ENCODE results near the gene AGXT2.

AGXT2 gene, protein sequence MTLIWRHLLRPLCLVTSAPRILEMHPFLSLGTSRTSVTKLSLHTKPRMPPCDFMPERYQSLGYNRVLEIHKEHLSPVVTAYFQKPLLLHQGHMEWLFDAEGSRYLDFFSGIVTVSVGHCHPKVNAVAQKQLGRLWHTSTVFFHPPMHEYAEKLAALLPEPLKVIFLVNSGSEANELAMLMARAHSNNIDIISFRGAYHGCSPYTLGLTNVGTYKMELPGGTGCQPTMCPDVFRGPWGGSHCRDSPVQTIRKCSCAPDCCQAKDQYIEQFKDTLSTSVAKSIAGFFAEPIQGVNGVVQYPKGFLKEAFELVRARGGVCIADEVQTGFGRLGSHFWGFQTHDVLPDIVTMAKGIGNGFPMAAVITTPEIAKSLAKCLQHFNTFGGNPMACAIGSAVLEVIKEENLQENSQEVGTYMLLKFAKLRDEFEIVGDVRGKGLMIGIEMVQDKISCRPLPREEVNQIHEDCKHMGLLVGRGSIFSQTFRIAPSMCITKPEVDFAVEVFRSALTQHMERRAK

DNA sequence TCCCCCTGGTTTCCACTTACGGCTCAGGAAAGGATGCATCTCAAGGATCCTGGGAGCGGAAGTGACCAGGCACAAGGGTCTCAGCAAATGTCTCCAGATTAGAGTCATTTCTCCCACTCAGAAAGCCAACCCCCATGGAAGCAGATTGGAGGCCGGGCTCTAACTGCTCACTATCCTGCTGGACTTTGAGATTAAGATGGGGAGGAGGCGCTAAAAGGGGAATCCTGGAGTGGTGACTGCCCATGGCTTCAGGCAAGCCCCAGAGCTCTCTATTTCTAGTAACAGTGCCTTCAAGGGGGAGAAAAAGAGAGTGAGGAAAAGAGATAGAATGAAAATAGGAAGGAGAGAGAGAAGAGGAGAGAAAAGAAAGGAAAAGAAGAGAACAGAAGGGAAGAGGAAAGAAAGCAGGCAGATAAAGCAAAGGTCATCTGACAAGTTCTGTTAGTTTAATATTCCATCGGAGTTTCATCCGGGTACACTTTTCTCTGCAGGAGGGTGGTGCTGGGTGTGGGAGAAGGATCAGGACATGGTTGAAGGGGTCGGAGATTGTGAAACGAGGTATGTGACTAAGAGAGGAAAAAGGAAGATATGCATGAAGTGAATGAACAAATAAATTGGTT, at the start of gene AGXT2:
TSS of gene AGXT2 (minus strand) at position 165 of the 620 bp plus-strand sequence. CDS start at position 108, 57 bp downstream.
- DNase-seq, result no peak

DNA sequence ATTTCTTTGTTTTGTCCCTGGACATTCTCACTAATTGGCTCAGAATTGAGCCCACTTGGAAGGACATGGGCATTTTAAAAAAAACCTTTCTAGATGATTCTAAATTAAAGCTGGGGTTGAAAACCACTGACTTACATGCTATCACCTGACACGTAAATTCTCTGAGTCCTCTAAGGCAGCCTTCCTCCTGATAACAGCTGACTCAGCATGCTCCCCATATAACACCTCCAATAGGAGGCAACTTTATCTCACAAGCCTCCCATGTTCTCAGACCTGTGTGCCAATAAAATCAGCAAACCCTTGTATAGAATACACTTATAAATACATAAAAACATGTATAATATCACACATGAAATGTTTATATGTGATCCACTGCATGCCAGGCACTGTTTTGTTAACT, 49.2 kb upstream of the AGXT2 start:
- no peak for DNase-seq

DNA sequence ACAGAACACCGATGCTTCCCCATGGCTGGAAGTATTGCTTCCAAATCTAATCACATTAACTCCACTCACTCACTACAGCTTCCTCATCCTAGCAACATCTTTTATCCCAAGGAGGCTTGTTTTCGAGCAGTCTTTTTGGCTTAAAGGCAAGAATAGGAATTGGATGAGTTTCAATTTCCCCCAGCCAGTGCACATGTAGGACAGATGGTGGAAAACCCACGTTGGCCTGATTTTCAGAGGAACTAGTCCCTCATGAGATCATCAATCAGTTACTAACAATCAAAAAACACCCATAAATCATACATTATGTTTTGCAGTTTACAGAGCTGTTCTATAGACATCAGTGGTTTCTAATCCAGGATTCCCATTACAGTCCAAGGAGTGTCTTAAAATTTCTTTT, 48.5 kb upstream of the AGXT2 start:
- no peak for DNase-seq

DNA sequence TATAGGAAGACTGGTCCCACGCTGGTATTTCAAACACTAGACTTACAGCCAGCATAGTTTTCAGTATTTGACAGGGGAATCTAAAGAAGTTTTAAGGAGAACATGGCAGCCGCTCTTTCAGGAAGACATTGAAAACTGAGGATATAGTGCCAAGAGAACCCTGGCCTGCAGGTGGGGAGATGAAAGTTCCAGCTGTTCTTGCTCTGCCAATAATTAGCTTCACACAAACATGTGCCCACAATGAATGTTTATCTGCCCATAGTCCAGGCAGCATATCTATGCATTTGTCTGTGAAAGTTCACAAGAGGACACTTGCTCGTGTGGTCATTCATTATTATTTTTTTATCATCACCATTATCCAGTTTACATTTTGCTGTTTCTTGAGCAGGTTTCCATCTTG, 47.6 kb upstream of the AGXT2 start:
- DNase-seq, result no peak

DNA sequence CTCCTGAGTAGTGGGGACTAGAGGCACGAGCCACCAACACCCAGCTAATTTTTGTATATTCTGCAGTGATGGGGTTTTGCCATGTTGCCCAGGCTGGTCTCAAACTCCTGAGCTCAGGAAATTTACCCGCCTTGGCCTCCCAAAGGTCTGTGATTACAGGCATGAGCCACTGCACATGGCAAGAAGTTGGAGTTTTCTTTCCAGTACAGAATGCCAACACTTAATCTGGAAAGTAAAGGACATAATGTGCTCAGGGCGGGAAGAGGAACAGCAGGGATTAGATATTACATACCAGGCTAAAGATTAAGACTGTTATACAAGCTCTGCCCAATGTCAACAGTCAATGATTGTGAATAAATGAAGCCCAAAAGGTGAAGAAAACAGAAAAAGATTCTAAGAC, 47.2 kb upstream of the AGXT2 start:
- DNase-seq, result no peak

DNA sequence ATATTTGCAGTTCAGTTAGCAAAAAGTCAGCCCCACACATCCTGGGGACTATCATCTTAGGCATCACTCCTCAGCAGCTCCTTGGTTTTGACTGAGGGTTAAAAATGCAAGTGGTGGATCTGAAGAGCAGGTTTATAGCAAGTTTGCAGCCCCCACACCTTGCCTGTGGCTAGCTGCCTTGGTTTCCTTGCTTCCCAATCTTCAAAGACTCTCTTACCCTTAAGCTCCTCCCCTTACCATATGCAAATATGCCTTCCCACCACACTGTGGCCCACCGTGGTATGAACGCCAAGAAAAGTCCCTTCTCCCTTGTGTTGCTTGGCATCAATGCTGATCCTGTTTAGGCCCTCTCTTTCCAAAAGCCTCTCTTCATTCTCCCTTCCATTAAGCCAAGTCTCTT, 45.0 kb upstream of the AGXT2 start:
- DNase-seq, result no peak

DNA sequence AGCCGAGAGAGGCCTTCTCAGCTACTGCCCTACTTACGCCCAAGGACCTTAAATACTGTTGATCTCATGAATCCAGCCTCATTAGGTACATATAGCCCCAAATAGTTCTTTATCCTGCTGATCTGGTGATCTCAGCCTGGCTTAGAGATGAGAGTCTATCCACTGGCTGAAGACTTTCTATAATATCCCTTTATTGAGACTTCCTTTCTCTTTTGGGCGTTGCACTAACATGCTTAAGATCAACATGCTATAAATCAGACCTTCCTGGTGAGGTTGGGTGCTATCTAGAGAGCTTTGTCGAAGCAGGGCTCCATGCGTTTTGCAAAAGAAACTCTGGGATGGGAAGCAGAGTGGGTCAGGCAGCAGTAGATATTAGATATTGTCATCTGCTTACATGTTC, 44.0 kb upstream of the AGXT2 start:
- no peak for DNase-seq

DNA sequence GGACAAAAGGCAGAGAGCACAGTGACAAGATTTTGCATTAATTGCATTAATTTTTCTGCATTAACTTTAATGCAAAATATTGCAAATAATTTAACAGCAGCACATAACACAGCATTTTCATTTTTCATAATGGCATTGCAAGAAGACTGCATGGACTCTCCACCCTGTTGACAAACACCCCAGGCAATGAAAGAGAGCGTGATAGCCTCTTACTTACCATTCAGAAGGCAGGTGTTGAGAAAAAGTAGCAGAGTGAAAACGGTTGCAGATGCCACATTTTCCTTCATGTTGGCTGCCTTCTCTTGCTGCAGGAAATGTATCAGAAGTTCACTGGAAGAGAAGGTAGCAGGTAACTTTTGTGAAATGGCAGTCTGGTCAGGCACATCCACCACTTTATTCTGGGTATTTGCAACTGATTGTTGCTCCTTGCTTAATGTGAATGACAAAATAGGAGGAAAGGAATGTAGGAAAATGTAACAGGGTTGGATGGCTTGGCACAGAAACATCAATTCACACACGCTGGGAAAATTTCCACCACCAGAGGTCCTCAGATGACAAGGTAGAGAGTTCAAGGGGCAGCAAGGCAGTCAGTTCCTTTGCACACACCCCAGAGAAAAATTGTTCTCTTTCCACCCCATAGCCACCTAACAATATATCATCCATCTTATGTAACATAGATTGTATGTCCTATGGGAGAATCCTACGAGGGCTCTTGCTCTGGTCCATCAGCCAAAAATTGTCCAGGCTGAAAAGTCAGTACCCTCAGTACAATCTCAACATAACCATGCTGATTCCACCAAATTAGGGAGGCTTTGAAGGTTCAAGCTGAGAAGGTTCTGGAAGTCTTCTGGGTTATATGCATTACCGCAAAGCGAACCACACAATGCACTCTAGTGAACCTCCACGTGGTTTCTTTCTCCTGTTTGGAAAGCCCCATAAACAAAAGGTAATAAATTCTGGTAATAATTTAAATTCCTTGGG, 41.9 kb upstream of the AGXT2 start:
- peak; percentile 72 for DNase-seq

DNA sequence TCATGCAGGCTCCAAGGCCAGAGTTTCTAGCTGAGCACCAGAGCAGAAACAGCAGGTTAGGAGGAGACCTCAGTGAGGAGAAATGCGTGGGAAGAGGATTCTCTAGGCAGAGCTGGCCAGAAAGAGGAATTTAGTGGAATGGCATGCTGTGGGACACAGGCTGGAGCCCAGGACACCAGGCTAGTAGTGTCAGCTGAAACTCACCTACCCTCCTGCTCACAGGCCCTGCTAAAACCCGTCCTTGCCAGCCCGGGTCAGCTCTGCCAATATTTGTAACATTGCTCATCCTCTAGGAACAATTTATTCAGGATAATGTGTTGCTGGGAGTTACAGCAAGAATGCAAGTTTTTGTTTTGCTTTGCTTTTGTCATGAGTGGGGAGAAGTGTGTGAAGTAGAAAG, 40.2 kb upstream of the AGXT2 start:
- no peak for DNase-seq

DNA sequence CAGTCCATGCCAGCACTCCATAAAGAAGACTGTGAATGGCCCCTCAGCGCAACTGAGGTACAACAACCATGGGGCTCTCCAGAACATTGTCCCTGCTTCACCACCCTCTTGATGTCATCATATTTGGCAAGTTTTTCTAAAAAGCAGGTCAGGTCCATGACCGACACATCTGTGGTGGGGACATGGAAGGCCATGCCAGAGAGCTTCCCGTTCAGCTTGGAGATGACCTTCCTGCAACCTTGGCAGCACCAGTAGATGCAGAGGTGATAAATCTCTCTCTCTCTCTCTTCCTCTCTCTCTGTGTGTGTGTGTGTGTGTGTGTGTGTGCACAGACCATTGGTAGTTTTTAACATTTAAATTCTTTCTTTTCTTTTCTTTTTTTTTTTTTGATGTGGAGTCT, 35.4 kb upstream of the AGXT2 start:
- no peak for DNase-seq

DNA sequence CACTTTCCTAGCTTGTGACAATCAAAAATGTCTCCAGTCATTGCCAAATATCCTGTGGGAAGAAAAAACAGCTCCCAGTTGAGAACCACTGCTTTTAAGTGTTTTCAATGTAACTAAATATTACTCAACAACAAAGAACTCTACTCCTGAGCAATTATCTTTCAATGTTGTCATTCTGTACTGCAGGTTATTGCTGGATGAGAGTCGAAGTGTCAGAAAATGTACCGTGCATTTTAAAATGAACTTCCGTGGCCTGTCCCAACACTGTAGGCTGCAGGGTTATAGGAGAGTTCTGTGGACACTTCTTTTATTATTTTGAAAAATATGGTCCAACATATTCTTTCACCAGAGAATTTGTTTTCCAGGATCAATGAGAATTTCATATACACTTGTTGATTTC, 34.8 kb upstream of the AGXT2 start:
- DNase-seq, result no peak

DNA sequence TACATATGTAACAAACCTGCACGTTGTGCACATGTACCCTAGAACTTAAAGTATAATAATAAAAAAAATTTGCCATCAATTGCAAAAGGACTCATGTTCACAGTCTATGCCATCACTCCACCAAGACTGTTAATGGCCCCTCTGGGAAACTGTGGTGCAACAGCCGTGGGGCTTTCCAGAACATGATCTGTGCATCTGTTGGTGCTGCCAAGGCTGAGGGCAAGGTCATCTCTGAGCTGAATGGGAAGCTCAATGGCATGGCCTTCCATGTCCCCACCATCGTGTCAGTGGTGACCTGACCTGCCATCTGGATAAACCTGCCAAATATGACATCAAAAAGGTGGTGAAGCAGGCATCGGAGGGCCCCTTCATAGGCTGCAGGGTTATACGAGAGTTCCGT, 33.4 kb upstream of the AGXT2 start:
- no peak for DNase-seq

DNA sequence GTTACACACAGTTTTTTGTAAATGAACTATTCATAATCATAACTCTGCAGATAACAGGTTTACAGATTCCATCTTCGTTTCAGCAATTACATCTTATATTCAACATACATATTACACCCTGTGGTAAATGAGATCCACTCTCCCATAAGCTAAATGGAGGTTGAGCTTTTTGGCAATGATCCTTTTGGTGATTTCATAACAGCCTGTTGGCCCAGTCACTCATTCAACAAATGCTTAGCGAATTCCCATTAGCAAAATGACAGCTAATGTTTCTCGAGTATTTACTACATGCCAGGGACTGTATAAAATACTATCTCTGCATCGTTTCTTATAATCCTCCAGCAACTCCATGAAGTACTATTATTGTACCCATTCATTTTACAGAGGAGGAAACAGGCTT, 25.4 kb upstream of the AGXT2 start:
- DNase-seq, result no peak

DNA sequence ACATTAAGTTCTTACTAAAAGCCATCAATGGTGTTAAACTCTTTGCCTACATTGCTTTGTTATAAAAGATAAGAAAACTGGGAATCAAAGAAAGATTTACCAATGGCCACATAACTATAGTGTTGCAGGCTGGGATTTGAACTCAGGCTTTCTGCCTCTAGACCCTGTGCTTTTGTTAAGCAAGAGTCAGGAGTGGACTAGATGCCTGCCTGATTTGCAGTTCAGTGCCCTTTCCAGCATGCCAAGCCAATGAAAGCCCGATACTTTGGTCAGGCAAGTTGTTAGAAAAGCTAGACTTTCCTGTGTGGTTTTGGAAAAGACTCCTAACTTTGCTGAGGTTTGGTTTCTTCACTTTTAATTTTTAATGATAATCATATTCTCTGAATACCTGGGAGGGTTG, 21.4 kb upstream of the AGXT2 start:
- DNase-seq, result no peak

DNA sequence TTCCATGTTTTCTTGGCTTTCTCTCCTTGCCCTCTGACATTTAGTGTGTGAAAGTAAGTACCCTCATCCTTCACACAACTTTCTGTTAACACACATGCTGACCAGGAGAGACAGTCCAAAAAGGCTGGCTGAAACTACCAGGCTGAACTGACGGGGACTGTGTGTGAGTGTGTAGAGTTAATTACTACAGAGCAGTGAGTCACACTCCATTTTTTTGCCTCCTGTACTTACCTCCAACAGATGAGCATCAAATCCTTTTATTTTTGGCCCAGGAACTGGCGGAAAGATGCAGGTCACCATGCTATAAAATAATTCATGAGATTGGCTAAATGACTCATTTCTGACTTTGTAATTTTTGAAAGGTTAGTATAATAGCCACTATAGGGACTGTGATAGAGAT, 20.2 kb upstream of the AGXT2 start:
- DNase-seq, result no peak

DNA sequence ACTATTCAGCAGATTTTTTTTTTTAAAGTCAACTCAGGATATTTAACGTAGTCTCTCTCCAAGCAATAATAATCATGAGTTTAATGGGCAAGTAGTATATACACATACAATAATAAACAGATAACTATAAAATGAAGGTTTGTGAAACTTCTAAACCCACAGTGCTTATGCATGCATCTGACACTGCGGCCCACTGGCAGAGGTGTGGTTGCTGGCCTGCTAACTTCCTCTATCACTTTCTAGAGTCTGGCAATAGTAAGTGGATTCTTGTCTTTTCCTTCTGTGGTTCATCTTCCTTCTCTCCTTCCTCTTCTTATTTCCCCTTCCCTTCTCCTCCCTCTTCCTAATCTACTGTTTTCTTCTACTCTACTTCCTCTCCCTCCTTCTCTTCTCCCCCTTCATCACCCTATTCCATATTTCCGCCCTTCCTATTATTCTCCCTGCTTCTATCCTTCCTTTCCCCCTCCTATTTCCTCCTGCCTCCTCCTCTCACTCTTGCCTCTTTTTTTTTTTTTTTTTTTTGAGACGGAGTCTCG, 18.6 kb upstream of the AGXT2 start:
- DNase-seq, result no peak

DNA sequence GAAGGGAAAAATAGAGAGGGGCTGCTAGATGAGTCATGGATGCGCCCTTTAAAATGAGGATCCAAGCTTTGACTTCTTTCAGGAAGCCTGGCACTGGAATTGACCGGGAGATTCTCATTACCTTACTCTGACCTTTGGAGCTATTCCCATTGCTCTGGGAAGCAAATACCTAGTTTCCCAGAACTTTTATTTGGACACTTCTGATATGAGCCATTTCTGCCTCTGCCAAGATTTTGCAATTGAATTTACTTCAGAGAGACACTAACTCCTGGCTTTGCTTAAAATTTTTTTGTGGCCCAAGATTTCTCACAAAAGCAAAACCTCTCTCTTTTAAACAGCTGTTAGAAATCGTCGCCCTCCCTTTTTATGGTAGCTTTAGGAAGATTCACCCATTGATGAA, 15.7 kb upstream of the AGXT2 start:
- DNase-seq, result no peak

DNA sequence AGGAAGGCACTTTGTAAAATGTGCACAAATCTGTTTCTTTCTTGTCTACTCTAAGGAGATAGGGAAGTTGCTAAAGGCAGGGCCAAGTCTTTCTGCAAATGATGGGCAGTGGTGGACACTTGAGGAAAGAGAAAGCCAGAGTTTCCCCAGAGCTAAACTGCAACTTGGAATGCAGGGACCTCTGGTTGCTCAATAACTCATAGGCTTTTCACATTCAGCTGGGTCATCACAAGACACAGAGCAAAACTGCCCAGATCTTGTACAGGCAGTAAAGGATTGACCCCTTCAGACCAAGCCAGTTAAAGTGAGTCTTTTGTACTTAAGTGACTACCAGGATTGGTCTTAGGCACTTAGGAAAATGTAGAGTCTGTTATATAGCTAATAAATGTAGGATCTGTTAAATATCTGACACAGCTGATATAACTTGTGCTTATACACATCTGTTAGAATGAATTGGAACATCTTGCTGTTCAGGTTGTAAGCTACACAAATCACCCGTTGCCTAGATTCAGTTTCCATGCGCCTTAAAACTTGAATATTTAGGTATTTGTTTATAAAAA, 13.5 kb upstream of the AGXT2 start:
- no peak for DNase-seq

DNA sequence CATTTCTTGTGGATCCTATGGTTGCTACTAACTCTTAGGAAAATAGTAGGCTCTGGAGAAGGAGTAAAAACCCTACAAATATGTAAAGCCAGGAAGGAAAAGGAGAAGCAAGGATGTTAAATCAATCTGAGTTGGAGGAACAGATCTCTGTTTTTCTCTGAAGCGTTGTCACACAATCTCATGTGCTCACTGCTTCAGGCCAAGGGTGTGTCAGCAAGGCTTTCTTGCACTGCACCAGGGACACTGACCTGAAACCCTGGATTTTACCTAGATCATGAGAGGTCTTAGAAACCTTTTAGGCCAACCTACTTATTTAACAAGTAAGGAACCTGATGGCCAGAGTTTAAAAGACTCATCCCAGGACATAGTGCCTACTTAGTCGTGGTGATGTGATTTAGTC, 12.5 kb upstream of the AGXT2 start:
- no peak for DNase-seq

DNA sequence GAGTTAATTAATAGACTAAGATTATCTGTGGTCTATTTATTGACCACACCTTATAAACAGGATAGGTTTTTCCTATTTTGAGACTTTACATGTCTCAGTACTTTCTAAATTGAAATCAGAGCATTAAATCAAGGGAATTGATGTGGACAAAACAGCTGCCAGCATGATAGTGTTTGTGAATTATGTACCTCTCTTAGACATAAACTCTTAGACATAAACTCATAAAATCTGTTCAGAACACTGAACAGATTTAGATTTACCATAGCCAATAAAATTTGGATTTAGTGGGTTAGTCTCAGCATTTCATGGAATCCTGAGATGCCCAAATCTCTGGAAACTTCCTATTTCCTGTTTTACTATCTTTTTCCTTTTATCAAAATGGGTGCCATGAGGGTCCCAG, 11.5 kb upstream of the AGXT2 start:
- DNase-seq, result no peak

DNA sequence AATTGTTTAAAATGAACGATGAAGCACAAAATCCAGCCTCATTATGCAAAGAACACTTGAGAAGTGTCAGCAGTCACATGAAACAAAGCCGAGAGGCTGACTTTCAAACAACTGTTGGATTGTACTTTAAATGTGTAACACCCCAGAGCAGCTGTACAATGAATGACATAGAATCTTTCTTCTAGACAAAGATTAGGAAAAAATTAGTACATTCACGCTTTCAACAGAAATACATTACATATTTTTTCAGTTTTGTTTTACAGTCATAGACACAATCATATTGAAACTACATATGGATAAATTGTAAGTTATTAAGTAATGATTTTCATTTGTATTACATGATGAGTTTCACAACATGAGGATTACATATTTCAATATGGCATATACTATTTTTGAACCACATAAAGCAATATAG, 10.6 kb upstream of the AGXT2 start:
- DNase-seq, result no peak

DNA sequence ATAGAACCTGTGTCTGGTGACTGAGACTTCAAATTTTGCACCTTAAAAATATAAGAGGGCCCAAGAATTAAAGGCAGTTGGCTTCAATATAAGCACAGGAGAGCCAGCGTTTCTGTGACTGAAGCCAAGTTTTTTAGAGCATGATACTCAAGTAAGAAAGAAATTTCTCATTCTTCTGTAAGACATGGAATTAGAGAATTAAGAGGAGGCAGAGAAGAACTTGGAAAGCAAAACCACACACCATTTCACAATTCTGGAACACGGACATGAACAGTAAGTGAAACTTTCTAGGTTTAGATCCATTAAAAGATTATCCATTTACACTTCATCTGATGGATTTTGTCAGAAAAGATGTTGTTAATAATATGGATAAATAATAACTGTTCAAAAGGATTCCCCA, 8.9 kb upstream of the AGXT2 start:
- DNase-seq, result no peak

DNA sequence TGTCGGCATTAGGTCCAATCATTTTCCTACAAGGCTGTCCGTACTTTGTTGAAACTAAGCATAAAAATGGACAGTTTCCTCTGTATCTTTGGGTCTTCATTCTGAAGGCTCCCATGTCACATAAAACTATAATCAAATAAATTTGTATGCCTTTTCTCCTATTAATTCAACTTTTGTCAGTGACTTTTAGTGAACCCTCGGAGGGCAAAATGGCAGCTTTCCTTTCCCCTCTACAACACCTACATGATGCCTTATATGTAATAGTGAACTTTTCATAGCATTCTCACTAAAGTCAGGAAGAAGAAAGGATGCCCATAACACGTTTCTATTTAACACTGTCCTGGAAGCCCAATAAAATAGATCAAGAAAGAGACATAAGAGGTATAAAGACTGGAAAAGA, 5.1 kb upstream of the AGXT2 start:
- no peak for DNase-seq

Data from activated CD8-positive, alpha-beta memory T cell treated with anti-CD3 and anti-CD28 coated beads for 24 hours (primary cell).